GM13977 (cell line): ENCODE data around the gene POLDIP2.

ENCODE experiments used
- DNase-seq: peaks from one replicate; pipeline ENCODE4 v3.0.0; 2012; ENCODE audit warnings: low spot score
- in situ Hi-C: fragments of 300-500 bp; cut with MboI; formaldehyde crosslinking; loops from one replicate; pipeline ENCODE4 v1.12.0; 2022; ENCODE audit warnings: low sequenced_read_pairs, low pct_unique_long_range_greater_than_20kb, mixed read lengths, inconsistent platforms; ENCODE audit not compliant: unreplicated experiment
- TF ChIP-seq, protein P1 (sequence below): IDR thresholded peaks from 2 replicates; pipeline ENCODE4 v1.5.1; 2012; ENCODE audit warnings: mild to moderate bottlenecking, control low read depth; ENCODE audit not compliant: insufficient read depth; ENCODE audit errors: extremely low read depth, missing control alignments

Gene POLDIP2

DNA sequence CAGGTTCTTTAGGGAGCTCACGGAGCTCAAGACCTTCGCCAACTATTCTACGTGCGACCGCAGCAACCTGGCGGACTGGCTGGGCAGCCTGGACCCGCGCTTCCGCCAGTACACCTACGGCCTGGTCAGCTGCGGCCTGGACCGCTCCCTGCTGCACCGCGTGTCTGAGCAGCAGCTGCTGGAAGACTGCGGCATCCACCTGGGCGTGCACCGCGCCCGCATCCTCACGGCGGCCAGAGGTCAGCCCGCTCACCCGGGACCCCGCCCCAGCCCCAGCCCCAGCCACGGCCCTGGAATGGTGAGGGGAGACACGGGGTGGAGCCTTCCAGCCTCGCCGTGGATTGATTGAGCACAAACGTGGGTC, 27.7 kb upstream of the POLDIP2 start:
- no peak for DNase-seq
- TF ChIP-seq, protein P1, sequence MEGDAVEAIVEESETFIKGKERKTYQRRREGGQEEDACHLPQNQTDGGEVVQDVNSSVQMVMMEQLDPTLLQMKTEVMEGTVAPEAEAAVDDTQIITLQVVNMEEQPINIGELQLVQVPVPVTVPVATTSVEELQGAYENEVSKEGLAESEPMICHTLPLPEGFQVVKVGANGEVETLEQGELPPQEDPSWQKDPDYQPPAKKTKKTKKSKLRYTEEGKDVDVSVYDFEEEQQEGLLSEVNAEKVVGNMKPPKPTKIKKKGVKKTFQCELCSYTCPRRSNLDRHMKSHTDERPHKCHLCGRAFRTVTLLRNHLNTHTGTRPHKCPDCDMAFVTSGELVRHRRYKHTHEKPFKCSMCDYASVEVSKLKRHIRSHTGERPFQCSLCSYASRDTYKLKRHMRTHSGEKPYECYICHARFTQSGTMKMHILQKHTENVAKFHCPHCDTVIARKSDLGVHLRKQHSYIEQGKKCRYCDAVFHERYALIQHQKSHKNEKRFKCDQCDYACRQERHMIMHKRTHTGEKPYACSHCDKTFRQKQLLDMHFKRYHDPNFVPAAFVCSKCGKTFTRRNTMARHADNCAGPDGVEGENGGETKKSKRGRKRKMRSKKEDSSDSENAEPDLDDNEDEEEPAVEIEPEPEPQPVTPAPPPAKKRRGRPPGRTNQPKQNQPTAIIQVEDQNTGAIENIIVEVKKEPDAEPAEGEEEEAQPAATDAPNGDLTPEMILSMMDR = no peak
- in situ Hi-C loops = loop anchor here (25.0 kb wide), 1 partner anchor 152 kb away; no protein-coding TSS in a partner anchor

DNA sequence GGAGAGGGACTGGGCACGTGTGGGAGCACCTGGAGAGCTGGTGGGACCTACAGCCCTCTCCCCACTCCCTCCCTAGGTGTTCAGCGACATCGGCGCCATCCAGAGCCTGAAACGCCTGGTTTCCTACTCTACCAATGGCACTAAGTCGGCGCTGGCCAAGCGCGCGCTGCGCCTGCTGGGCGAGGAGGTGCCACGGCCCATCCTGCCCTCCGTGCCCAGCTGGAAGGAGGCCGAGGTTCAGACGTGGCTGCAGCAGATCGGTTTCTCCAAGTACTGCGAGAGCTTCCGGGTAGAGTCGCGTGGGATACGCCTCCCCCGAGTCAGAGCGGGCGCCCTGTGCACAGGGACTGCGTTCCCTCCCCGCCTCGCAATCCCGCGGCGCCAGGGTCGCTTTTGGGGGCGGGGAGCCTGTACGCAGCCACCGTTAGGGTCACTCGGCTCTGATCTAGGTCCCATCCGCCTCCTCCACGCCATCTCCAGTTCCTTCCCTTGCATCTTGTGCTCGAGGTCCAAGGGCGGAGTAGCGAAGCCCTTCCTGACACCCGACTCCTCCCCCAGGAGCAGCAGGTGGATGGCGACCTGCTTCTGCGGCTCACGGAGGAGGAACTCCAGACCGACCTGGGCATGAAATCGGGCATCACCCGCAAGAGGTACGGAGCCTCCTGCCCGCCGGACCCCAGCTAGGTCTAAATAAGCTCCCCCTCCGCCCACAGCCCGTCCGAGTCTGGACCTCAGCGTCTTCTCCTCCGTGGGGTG, 27.1 kb upstream of the POLDIP2 start:
- TF ChIP-seq, protein P1 = no peak
- in situ Hi-C loops = loop anchor here (25.0 kb wide), 1 partner anchor 153 kb away; no protein-coding TSS in a partner anchor
- DNase-seq = peak; percentile 79

DNA sequence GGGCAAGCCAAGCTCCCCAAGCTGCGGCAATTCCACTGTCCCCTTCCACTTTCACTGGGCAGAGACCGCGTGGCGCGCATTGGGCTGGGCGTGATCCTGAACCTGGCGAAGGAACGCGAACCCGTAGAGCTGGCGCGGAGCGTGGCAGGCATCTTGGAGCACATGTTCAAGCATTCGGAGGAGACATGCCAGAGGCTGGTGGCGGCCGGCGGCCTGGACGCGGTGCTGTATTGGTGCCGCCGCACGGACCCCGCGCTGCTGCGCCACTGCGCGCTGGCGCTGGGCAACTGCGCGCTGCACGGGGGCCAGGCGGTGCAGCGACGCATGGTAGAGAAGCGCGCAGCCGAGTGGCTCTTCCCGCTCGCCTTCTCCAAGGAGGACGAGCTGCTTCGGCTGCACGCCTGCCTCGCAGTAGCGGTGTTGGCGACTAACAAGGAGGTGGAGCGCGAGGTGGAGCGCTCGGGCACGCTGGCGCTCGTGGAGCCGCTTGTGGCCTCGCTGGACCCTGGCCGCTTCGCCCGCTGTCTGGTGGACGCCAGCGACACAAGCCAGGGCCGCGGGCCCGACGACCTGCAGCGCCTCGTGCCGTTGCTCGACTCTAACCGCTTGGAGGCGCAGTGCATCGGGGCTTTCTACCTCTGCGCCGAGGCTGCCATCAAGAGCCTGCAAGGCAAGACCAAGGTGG, 24.0 kb upstream of the POLDIP2 start:
- TF ChIP-seq, protein P1 = peak; percentile 74
- in situ Hi-C loops = loop anchor here (25.0 kb wide), 1 partner anchor 156 kb away; no protein-coding TSS in a partner anchor
- peak; percentile 51 for DNase-seq

DNA sequence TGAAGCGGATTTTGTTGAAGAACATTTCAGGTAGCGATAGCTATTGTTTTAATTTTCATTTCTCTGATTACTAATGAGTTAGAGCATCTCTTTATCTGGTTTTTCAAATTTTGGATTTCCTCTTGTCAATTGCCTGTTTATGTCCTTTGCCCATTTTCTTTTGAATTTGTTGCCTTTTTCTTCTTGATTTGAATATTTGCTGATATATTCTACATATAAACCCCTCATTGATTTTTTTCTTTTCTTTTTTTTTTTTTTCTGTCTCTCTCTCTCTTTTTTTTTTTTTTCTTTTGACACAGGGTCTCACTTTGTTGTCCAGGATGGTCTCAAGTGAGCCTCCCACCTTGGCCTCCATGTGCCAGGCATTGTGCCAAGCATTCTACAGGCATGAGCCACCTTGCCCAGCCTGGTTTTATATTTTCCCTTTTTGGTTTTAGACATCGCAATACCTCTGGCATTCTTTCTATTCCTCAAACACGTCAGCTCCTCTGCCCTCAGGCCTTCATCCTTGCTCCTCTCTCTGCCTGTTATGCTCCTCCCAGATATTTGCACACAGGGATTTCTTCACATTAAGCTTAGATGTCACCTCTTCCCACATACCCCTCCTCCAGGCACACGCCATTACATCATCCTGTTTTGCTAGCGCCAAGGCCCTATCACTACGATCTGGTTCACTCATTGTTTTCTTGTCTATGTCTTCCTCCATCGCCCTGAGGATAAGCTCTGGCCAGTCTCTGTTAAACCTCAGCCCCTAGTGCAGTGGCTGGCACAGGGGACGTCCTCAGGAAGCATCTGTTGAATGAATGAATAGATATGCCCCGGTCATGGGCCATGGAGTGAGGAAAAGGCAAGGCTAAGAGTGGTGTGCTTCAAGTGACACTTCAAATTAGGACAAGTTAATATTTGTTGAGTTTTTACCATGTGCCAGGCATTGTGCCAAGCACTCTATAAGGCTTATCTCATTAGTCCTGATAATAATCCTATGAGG, 22.8 kb upstream of the POLDIP2 start:
- in situ Hi-C loops = loop anchor here (25.0 kb wide), 1 partner anchor 157 kb away; no protein-coding TSS in a partner anchor
- TF ChIP-seq, protein P1 = no peak
- no peak for DNase-seq

DNA sequence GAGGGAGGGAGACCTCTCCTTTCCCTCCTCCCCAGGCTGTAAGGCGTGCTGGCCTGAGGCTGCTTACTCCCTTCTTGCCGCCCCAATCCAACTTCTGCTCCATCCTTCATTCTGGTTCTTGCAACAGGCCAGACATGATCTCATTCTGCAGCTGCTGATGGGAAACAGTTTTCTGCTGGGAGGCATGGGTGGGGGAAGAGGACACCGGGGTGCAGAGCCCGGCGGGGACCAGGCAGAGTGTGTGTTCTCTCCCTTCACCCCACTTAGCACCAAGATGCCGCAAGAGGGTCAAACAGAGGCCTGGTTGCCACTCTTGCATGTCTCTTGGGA, 15.6 kb upstream of the POLDIP2 start:
- TF ChIP-seq, protein P1 = no peak
- in situ Hi-C loops = no loop called here
- no peak for DNase-seq
